ENCODE results near the gene PGPEP1. TPM values are rescaled to one million over a fixed set of nuclear protein-coding genes. Genes with fewer than 3 reads are reported as not detected.

The PGPEP1 gene
- total RNA-seq, 4 donors from 2014 or later = 23.5 to 44.0 (median 27.9) TPM

DNA sequence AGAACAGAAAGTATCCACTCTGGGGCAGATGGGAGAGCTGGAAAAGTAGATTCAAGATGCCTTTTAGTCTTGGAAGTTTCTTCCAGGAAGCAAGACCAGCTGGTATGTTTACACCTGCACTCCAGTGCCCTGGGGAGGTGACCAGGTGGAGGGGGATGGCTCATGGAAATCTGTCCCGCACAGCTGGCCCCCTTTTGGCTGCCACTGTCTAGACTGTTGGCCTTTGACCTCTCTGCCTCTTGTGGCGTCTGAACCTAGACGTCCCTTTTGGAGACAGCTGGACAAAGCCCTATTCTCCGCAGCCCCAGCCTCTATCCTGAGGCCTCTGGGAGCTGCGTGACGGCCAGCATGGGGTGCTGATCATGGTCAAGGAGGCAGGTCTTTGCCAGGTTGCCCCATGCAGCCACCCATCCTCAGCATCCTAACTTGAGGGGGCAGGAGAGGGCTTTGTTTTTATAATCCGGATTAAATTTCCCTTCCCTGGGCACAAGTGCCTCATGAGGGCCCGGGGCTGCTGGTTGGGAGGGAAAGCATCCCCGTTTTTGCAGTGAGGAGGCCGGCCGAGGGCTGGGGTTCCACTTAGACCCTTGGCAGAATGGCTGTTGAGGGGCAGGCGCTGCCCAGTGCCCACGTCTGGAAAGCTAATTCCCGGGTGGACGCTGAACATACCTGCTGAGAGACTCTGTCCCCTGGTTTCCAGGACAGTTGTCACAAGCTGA is 28.3 kb downstream of the PGPEP1 start:
- intact Hi-C loops (cut with DNase I) = no loop called here
- Histone ChIP-seq H3K27me3 (no peaks in the 10 kb centered on the region), H3K27ac (no peak overlapping the region), H3K4me3 (replicated peaks in 1 of 3) (no peak overlapping the region), H3K9me3 (no peaks in the 10 kb centered on the region), H3K4me1 (peaks cover 11 to 27% of the 10 kb centered on the region in 2 donors), H3K36me3 (no peaks in the 10 kb centered on the region)
- TF ChIP-seq POLR2A (IDR thresholded peaks at IDR 0.05) = no peak
- TF ChIP-seq, protein P1, sequence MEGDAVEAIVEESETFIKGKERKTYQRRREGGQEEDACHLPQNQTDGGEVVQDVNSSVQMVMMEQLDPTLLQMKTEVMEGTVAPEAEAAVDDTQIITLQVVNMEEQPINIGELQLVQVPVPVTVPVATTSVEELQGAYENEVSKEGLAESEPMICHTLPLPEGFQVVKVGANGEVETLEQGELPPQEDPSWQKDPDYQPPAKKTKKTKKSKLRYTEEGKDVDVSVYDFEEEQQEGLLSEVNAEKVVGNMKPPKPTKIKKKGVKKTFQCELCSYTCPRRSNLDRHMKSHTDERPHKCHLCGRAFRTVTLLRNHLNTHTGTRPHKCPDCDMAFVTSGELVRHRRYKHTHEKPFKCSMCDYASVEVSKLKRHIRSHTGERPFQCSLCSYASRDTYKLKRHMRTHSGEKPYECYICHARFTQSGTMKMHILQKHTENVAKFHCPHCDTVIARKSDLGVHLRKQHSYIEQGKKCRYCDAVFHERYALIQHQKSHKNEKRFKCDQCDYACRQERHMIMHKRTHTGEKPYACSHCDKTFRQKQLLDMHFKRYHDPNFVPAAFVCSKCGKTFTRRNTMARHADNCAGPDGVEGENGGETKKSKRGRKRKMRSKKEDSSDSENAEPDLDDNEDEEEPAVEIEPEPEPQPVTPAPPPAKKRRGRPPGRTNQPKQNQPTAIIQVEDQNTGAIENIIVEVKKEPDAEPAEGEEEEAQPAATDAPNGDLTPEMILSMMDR (IDR thresholded peaks at IDR 0.05) = no peak
- WGBS, 2 donors = 80 to 81% methylated on average over 11 to 13 of the region's 15 CpGs
- no peak for DNase-seq

DNA sequence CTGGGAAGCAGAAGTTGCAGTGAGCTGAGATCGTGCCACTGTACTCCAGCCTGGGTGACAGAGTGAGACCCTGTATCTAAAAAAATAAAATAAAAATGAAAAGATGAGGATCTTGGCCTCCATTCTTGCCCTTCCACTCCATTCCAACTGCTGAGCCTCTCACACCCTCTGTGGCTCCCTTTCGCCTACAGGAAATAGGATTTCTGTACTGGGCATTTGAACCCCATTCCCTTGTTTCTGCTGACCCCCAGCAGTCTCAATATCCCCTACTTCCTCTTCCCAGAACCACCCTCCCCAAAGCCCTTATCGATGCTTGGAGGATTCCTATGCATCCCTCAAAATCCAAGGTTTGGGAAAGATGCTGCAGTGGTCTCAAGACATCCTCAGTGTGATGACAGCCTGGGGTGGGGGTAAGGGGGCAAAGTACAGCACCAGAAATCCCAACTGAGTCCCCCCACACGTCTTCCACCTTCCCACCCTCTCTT is 33.1 kb downstream of the PGPEP1 start:
- Histone ChIP-seq H3K4me1 (peaks cover 12 to 34% of the 10 kb centered on the region in 2 donors), H3K36me3 (no peaks in the 10 kb centered on the region), H3K27me3 (no peaks in the 10 kb centered on the region), H3K4me3 (replicated peaks in 1 of 3) (no peak overlapping the region), H3K27ac (peak overlapping the region; percentile 79 to 85 (median 81)), H3K9me3 (no peaks in the 10 kb centered on the region)
- intact Hi-C loops (cut with DNase I) = no loop called here
- no peak for DNase-seq
- TF ChIP-seq, protein P1 (IDR thresholded peaks at IDR 0.05) = no peak
- TF ChIP-seq POLR2A (IDR thresholded peaks at IDR 0.05) = no peak
- WGBS, 2 donors = 64 to 65% methylated on average over 4 of the region's 4 CpGs

DNA sequence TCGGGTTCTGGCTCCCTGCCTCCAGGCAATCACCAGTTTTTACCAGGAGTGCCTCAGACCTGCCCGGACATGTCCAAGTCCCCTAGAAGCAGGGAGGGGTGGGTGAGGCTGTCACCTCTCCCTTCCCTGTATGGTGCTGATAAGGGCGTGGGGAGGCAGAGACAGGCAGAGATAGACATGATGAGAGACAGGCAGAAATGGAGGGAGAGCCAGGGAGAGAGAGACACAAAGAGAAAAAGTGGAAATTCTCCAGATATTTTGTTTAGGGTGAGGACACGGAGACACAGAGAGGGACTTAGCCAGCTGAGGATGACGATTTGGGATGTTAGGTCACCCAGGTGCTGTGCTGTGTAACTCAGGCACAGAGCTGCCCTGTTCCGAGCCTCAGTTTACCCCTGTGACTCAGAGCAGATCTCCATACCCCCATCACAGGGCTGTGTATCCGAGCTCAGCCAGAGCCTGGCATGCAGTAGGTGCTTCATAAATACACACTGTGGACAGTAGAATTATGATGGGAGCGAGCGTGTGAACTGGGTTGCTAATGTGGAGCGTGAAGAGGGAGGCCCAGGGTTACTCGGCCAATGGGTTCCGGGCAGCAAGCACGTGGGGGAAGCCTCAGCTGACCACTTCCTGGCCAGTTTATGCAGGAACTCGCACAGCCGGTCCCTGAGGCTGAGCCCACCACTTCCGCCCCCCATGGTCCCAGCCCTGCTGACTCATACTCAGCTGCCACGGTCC is 33.7 kb downstream of the PGPEP1 start:
- TF ChIP-seq, protein P1 (IDR thresholded peaks at IDR 0.05) = no peak
- TF ChIP-seq POLR2A (IDR thresholded peaks at IDR 0.05) = no peak
- peak overlapping the region; percentile 79 to 85 (median 81) for H3K27ac ChIP-seq
- H3K36me3 ChIP-seq = no peaks in the 10 kb centered on the region
- intact Hi-C loops (cut with DNase I) = no loop called here
- H3K4me1 ChIP-seq = peaks cover 12 to 34% of the 10 kb centered on the region in 2 donors
- H3K9me3 ChIP-seq = no peaks in the 10 kb centered on the region
- 43 to 44% methylated on average over 14 to 15 of the region's 17 CpGs for WGBS, 2 donors
- peak; percentile 92 to 93 for DNase-seq
- no peak overlapping the region for H3K4me3 ChIP-seq (replicated peaks in 1 of 3)
- H3K27me3 ChIP-seq = no peaks in the 10 kb centered on the region

DNA sequence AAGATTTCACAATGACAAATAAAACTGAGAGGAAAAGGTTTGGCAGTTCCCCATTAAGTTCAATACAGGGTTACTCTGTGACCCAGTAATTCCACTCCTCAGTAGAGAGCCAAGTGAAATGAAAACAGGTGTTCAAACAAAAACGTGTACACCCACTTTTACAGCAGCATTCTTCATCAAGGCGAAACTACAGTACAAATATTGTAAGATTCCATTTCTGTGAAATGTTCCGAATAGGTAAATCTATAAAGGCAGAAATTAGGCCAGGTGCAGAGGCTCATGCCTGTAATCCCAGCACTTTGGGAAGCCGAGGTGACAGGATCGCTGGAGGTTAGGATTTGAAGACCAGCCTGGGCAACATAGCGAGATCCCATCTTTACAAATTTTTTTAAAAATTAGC is 36.6 kb downstream of the PGPEP1 start:
- peak overlapping the region in 2 of 3 donors; percentile 28 to 30 for H3K27ac ChIP-seq
- intact Hi-C loops (cut with DNase I) = no loop called here

More for the DNA sequence above, 36.6 kb downstream of the PGPEP1 start:
- no peak overlapping the region for H3K4me3 ChIP-seq (replicated peaks in 1 of 3)
- WGBS, 2 donors = 72 to 73% methylated on average over 6 of the region's 6 CpGs
- no peak for DNase-seq
- no peaks in the 10 kb centered on the region for H3K36me3 ChIP-seq
- H3K9me3 ChIP-seq = no peaks in the 10 kb centered on the region
- peaks cover 12 to 47% of the 10 kb centered on the region in 2 donors for H3K4me1 ChIP-seq
- H3K27me3 ChIP-seq = no peaks in the 10 kb centered on the region
- TF ChIP-seq POLR2A (IDR thresholded peaks at IDR 0.05) = no peak
- TF ChIP-seq, protein P1 (IDR thresholded peaks at IDR 0.05) = no peak
